ENCODE results near the gene POU6F1.
"Not testable (repeated sequence)": the region's sequence is repeated elsewhere in the genome, so short reads cannot be mapped to it uniquely, and the experiment has no call there.

Gene POU6F1, protein sequence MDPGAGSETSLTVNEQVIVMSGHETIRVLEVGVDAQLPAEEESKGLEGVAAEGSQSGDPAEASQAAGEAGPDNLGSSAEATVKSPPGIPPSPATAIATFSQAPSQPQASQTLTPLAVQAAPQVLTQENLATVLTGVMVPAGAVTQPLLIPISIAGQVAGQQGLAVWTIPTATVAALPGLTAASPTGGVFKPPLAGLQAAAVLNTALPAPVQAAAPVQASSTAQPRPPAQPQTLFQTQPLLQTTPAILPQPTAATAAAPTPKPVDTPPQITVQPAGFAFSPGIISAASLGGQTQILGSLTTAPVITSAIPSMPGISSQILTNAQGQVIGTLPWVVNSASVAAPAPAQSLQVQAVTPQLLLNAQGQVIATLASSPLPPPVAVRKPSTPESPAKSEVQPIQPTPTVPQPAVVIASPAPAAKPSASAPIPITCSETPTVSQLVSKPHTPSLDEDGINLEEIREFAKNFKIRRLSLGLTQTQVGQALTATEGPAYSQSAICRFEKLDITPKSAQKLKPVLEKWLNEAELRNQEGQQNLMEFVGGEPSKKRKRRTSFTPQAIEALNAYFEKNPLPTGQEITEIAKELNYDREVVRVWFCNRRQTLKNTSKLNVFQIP

DNA sequence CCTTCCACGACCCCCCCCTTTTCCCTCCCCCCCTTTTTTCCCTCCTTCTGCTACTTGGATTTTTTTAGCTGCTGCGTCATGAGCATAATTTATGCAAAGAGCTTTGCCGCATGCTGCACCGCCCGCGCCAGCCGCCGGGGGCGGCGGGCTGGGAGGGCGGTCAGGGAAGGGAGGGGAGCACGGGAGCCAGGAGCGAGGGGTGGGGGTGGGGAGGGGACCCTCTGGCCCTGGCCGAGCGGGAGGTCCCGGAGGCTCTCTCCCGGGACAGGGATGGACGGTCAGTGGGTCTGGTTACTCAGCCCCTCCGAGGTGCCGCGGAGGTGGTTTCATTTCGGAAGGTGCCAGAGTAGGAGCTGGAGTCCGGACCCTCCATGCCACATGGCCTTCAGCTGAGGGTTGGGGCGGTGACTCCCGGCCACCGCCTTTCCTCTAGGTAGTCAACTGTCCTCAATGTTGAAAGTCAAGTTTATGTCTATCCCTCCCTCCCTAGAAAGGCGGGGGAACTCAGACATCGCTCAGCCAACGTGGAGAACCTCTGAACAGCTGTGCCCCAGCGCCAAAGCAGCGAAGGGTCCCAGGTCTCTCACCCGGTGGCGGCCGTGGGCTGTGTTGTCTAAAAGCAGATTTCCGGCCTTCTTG is at the start of gene POU6F1:
Gene POU6F1, minus strand, starts transcription at position 95 of the 639 bp plus-strand sequence. CDS start 11,226 bp downstream, outside the sequence.
- peak; percentile 37 to 83 (median 66) for DNase-seq

DNA sequence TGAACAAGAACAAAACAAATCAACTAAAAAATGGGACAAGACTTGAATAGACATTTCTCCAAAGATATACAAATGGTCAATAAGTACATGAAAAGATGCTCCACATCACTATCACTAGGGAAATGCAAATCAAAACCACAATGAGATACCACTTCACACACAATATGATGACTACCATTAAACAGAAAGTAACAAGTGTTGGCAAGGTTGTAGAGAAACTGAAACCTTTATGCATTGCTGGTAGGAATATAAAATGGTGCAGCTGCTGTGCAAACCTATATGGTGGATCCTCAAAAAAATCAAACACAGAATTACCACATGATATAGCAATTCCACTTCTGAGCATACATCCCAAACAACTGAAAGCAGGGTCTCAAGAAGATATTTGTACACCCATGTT is 47.2 kb upstream of the POU6F1 start:
- DNase-seq: no peak

DNA sequence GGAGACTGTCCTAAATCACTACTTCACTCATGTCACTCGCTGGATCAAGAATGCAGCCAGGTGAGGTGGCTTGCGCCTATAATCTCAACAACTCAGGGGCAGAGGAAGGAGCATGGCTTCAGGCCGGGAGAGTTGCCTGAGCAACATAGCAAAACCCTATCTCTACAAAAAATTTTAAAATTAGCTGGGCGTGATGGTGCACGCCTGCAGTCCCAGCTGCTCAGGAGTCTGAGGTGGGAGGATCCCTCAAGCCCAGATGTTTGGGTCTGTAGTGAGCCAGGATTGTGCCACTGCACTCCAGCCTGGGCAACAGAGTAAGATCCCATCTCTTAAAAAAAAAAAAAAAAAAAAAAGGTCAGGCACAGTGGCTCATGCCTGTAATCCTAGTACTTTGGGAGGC is 46.4 kb upstream of the POU6F1 start:
- no peak for DNase-seq

DNA sequence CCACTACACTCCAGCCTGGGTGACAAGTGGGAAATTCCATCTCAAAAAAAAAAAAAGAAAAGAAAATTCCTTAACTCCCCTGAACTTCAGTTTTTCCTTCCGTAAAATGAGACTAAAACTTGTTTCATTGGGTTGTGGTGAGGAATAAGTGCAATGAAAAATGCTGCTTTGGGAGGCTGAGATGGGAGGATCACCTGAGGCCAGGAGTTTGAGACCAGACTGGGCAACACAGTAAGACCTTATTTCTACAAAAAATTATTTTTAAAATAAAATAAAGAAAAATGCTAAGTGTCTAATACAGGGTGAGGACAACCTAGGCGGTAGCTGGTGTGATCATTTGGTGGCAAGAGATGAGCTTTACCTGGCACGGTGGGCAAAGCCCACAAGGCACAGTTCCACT is 45.5 kb upstream of the POU6F1 start:
- DNase-seq: no peak

DNA sequence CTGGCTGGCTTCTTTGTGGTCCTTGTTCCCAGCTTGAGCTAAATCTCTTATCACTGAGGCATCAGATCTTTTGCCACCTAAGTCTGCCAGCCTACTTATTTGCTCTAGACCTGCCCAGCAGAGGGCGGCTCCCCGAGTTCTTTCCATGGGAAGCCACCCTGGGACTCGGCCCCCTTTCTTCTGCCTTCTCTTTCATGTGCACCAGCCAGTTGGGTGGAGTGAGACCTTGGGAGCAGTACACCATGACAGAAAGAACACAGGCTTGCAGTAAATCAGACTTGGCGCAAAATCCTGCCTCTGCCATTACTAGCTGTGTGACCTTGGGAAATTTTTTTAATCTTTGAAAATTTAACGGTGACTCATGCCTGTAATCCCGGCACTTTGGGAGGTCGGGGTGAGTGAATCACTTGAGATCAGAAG is 44.9 kb upstream of the POU6F1 start:
- peak in 4 of 6 experiments; percentile 3 to 13 (median 10) for DNase-seq

DNA sequence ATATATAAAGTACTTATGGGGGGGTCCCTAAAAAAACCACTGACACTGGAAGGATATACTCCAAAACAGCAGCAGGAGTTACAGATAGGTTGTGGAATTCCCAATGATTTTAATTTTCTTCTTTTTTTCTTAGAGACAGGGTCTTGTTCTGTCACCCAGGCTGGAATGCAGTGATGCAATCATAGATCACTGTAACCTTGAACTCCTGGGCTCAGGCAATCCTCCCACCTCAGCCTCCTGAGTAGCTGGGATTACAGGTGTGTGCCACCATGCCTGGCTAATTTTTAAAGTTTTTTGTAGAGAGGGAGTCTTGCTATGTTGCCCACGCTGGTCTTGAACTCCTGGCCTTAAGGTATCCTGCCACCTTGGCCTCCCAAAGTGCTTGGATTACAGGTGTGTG is 41.7 kb upstream of the POU6F1 start:
- not testable (repeated sequence) for DNase-seq

DNA sequence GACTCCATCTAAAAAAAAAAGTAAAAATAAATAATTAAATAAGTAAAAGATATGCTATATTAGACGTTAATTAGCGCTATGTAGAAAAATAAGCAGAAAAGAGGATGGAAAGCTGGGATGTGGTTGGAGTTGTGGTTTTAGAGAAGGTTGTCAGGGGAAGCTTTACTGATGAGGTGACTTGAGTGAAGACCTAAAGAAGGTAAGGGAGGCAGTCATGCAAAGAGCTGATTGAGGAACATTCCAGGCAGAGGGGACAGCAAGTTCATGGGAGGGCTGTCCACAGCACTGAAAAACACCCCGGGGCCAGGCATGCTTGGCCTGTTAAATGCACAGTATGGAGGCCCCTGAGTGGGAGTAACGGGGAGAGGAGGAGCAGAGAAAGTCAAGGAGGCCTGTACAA is 36.7 kb upstream of the POU6F1 start:
- DNase-seq: no peak

DNA sequence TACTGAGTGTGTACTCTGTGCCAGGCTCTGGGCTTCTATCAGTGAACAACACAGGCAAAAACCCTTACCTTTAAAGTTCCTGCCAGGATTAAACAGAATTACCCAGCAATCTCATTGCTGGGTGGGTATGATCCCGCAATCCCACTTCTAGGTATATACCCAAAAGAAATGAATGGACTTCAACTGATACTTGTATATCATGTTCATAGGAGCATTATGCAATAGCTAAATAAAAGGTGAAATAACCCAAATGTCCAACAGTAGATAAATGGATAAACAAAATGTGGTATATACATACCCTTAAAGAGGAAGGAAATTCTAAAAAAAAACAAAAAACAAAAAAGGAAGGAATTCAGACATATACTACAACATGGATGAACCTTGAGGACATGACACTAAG is 35.4 kb upstream of the POU6F1 start:
- DNase-seq: no peak

DNA sequence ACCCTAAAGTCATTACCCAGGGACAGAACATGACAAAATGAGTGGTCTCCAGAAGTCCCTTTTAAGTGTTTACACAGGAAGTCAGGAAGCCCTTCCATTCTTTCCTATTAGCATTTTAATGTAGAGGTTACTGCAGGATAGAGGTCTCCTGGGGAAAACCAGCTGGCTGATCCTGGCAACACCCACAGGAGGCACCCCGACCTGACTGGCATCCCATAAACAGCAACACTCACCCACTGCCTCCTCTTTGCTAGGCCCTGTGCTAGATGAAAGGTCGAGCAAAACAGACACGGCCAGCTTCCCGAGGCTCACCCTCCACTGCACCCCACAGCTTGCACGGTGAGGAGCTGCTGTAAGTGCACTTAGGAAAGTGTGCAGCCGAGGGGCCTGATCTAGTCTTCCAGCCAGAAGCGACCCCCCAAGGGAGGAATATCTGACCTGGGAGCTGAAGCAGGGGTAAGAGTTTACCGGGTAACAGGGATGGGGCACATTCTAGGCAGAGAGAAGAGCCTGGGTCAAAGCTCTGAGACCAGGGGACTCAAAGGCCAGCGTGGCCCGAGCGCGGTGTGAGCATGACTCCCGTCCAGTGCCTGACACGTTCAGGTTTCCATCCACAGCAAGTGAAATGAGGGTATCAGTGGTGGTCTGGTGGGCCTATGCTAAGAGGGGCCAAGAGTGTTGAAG is 29.8 kb upstream of the POU6F1 start:
- DNase-seq: no peak

DNA sequence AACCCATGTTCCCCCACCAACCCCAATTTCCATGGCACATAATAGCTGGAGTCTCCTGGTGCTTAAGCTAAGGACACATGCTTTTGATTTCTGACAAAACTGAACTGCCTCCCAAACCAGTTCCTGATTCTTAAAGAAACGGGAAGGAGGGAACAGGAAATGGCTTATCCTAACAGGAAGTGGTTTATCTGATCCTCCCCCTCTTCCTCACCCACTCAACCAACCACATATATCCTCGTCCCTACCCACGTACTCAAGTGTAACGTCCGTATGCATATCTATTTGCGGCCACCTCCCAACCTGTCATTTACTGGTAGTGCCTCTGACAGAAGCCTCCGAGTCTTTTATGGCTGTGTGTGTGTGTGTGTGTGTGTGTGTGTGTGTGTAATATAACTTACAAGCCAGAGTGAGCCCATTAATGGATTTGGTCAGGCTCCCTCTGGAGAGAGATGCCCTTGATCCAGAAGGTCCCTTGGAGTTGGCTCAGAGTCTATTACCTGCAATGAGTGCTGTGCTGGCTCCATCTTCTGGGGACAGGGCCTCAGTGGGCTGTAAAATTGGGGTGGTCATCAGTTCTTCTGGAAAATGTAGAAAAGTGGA is 28.5 kb upstream of the POU6F1 start:
- peak in 5 of 6 experiments; percentile 2 to 66 (median 51) for DNase-seq

DNA sequence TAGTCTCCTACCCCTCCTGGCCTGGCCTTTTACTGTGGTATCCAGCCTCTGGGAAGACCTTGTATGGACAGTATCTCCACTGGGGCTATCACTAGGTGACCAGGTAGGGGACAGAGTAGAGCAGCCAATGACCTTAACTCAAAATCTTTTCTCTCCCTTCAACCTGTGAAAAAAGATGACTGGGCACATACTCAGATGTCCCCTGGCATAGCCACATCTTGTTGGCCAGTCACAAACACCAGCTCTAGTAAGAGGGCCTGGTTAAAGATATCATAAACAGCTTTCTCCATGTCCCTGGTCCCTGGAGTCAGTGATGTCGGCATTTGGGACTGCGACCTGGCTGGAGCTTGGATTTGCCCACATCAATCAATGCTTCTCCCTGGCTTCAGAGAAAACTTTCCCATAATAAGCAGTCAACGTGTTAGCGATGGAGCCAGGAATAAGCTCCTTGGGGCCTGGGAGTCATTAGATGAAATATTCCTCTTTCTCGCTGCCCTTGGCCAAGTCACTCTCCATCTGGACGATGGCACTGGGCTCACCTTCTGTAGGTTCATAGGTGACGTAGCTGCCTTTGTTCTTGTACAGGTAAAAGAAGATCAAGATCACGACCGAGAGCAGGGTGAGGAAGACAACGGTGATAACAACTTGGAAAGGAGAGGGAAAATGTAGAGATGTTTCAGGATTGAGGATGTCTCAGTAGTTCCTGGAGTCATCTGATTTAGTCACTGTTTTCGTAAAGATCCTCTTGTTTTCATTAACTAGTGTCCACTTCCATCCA is 27.8 kb upstream of the POU6F1 start:
- DNase-seq: peak in 2 of 6 experiments; percentile 11 to 51

DNA sequence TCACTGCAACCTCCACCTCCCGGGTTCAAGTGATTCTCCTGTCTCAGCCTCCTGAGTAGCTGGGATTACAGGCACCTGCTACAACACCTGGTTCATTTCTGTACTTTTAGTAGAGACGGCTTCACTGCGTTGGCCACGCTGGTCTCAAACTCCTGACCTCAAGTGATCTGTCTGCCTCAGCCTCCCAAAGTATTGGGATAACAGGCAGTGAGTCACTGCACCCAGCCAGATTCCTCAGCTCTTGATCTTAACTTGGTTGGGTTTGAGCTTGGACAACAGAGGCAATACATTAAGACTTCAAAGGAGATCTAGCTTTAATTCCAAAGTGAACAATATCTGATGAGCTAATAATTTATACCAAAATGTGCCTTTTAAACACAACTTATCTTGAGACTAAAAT is 26.4 kb upstream of the POU6F1 start:
- DNase-seq: peak in 1 of 6 experiments; percentile 29

DNA sequence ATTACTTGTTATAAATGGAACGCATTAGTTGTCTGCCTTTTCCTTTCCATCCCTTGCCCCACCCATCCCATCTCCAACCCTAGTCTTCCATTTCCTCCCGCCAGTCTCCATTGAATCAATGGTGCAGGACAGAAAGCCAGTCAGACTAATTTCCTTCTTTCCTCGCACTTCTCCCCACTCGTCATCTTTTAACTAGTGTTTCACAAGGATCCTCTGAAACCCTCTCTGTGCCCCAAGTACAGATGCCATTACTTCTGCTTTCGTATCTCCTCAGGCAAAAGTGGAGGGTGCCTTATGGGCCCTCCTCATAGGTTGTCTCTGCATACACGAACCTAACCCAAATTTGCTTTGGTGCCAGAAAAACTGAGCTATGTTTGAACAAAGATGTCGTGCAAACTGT is 25.0 kb upstream of the POU6F1 start:
- DNase-seq: no peak

DNA sequence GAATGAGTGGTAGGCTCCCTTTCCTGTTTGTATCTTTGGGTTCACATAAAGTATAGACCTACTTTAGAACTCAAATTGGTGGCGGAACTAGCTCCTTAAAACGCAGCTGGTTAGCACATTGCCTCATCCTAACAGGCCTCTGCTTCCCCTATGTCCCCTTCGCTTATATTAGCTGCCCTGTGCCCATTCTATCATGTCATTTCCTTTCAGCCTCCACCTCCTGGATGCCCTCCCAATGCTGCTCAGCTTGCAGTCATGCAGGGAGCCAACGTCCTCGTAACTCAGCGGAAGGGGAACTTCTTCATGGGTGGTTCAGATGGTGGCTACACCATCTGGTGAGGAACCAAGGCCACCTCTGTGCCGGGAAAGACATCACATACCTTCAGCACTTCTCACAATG is 24.3 kb upstream of the POU6F1 start:
- no peak for DNase-seq

DNA sequence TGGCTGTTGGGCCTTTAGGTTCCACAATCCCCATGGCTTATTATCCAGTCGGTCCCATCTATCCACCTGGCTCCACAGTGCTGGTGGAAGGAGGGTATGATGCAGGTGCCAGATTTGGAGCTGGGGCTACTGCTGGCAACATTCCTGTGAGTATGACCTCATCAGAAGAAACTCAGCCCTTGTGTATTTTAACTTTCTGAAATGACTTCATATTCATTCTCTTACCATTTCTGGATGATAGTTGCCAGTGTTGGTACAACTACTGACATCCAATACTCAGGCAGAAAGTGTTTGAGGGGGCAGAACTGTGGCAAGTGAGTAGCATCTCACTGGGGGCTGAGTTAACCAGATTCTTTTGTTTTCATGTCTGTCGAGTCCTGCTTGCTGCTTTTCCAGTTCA is 23.1 kb upstream of the POU6F1 start:
- no peak for DNase-seq

DNA sequence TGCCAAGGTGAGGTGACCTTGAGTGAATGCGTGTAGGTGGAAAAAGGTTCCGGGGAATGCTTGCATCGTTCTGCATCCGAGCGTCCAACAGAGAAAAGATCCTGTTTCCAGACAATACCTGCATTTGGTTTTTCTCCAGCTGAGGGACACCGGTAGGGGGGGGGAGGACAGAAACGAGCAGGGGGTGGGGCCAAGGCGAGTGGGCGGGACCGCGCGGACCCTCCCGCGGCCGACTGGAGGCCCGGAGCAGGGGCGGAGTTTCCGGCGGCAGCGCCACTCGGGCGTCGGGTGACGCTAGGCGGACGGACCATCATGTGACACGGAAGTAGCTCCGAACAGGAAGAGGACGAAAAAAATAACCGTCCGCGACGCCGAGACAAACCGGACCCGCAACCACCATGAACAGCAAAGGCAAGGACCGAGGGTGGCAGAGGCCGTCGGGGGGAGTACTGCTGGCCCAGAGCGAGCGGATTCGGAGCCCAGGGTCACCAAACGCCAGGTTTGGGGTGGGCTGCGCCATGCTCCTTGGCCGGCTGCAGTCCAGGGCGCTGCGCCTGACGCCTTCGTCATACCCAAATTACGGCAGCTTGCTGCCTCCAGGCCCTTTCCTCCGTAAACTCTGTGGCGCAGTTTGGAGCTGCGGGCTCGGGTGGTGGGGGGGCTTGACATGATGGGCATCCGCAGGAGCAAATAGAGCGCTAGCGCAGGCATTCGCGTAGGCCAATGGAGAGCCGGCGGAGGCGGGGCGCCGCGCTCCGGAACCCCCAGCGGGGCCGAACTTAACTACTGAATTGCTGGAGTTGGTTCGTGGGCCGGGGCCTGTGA is 20.9 kb upstream of the POU6F1 start, which contains the start of gene DAZAP2:
Gene DAZAP2, plus strand, starts transcription at position 317 of the 825 bp plus-strand sequence. Its CDS starts 82 bp downstream, at position 399.
- peak; percentile 86 to 94 (median 92) for DNase-seq

DNA sequence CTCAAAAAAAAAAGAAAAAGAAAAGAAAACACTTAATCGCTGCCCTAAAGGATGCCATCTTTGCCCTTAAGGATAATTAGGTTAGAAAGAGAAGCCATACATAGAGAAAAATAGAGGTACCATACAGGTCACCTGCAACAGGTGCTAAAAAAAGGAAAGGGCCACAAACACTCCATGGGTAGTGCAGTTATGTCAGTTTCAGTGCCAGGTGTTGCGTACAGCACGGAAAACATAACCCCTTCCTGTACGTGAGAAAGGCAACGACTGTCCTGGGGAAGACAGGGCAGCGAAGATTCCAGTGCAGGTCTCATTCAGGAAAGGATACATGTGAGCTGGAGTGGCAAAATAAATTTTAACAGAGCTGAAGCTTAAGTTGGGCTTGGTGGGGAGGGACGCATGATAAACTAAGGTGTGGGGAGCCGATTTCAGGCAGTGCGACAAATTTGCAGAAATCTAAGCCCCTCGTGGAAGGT is 20.2 kb upstream of the POU6F1 start:
- peak in 1 of 6 experiments; percentile 73 for DNase-seq

DNA sequence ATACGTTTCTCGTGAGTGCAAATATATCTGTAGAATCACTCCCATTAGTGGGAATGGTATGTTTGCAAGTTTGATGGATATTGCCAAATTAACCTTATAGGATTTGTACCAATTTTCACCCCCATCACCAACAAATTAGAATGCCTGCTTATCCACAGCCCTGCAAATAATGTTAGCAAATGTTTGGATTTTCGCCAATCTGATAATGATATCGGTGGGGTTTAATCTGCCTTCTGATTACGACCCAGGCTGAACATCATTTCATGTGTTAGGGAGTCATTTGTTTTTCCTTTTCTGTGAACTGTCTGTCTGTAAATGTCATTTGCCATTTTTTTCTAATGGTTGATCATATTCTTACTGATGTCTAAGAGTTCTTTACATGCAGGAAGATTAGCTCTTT is 16.7 kb upstream of the POU6F1 start:
- no peak for DNase-seq

DNA sequence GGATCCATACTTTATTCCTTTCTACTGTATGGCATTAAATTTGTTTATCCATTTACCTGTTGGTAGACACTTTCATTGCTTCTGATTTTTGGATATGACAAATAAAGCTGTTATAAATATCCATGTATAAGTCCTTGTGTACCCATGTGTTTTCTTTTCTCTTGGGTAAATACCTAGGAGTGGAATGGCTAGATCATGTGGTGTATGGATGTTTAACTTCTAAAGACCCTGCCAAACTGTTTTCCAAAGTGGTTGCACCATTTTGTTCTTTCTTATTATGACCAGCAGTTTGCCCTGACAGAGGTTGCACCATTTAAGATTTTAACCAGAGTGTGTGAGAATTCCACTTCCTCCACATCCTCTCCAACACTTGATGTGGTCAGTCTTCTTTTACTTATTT is 14.8 kb upstream of the POU6F1 start:
- DNase-seq: no peak

DNA sequence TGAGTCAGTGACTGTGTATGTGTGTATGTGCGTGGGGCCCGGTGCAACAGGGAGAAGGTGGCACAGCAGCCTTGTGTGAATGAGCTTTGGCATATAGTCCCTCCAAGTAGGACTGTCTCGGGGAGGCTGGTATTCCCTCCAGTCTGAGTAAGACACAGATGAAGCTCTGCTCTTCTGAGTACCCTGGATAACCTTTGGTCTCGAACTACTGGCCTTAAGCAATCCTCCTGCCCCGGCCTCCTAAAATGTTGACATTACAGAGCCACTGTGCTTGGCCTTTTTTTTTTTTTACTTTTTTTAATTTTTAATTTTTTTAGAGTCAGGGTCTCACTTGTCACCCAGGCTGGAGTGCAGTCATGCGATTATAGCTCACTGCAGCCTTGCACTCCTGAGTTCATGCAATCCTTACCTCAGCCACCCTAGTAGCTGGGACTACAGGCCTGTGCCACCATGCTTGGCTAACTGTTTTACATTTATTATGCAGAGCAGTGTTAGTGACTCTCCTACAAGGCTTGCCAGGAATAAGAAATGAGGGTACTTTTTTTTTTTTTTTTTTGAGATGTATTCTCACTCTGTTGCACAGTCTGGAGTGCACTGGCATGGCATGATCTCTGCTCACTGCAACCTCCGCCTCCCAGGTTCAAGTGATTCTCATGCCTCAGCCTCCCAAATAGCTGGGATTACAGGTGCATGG is 11.4 kb upstream of the POU6F1 start:
- DNase-seq: no peak

Measured in stimulated activated naive CD4-positive, alpha-beta T cell (primary cell).